IMR-90 (cell line): ENCODE results near the gene CNTRL.

Experiments
- CEBPB ChIP-seq: IDR thresholded peaks from 2 replicates; pipeline ENCODE4 v1.6.1; 2012; ENCODE audit warnings: low read depth, low read length, improper control_type of control experiment
- CTCF ChIP-seq: conservative IDR thresholded peaks from 2 replicates; pipeline ENCODE4 v1.5.1; 2012; ENCODE audit warnings: mild to moderate bottlenecking, low read depth, low read length, improper control_type of control experiment
- ELK1 ChIP-seq: fragments of 150-350 bp; IDR thresholded peaks from 2 replicates; pipeline ENCODE4 v1.6.1; 2016; ENCODE audit warnings: low read depth, mild to moderate bottlenecking, low read length, moderate library complexity, borderline replicate concordance
- POLR2A ChIP-seq: IDR thresholded peaks from 2 replicates; pipeline ENCODE4 v1.6.1; 2012; ENCODE audit warnings: mild to moderate bottlenecking, low read depth, low read length
- RCOR1 ChIP-seq: IDR thresholded peaks from 2 replicates; pipeline ENCODE4 v1.6.1; 2012; ENCODE audit warnings: mild to moderate bottlenecking, low read length, improper control_type of control experiment; ENCODE audit not compliant: insufficient replicate concordance
- RFX5 ChIP-seq: IDR thresholded peaks from 2 replicates; pipeline ENCODE4 v1.8.0; 2012; ENCODE audit warnings: low read depth, mild to moderate bottlenecking, low read length, moderate library complexity

GRCh38 chr9:121204611-121205010 is 129.9 kb downstream of the CNTRL start:
- TF ChIP-seq CTCF (no peak), POLR2A (no peak), RFX5 (no peak), RCOR1 (no peak), ELK1 (no peak), CEBPB (no peak)
